ENCODE results near the gene ASAH2. TPM values are rescaled to one million over a fixed set of nuclear protein-coding genes. Genes with fewer than 3 reads are reported as not detected.
"Not testable (repeated sequence)": the region's sequence is repeated elsewhere in the genome, so short reads cannot be mapped to it uniquely, and the experiment has no call there.

Gene ASAH2
- total RNA-seq, 1 donor from 2014 or later = 0.46 TPM

DNA sequence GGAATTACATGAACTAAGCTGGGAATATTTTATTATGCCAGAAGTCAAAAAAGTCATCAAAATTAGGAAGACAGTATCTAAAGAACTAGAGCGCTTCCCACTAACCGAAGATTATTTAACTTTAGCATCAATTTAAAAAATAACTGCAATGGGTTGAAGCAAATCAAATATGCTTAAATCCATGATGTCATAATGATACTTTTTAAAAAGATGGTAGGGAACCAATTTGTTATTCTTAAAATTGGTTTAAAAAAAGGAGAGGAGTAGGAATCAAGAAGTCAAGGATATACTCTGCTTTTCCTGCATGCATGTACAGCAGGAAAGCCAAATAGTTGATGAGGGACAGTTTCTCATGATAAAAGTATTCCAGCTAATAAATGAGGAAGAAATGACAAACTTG is 3.2 kb upstream of the ASAH2 start:
- DNase-seq (ENCODE audit: low read depth, low spot score) = no peak

DNA sequence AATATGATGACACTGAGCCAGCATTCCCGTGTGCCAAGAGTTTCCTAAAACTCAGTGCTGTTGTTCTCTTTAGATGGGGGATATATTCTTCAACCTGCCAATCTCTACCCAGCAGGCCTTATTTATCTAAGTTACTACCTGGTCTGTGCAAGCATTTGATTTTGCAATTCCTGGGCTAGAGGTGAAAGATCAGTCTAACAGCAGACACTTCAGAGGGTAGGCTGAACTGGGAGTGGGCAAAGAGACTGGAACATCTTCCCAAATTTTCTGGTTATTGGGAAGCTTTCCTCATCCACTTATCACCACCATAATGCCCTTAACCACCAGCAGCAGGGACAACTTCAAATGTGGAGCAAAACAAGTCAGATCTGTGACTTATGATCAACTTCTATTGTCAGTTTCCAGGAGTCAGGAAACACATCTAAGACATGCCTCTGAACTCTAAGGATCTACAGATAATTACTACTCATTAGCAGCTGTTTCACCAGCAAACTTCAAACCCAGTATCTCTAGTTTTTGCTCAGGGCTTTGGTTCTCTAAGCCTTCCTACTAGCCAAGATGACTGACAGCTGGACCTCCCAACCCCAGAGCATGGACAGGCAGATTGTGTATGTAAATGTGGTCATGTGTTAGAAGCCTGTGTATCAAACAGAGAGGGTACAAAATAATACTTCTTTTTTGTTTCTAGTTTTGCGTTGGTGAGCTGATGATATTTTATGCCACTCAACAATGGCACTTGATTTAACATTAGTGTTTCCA is 1.0 kb downstream of the ASAH2 start:
- DNase-seq (ENCODE audit: low read depth, low spot score) = no peak

DNA sequence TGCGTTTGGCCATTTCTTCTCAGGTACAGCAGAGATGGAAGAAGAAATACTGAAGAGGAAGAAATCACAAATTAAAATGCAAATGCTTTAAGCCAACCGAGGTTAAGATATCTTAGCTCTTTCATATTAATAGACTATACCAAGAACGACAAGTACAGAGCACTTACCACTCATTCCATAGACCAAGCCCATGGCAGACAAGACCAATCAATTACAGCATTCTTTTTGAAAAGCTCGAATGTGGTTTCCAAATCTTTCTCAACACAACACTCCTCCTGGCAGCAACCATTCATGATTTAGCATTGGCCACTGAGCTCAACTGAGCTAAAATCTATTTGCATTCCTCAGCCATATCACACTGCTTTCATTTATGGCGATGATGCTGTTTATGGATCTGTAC is 2.7 kb downstream of the ASAH2 start:
- no peak for DNase-seq (ENCODE audit: low read depth, low spot score)

DNA sequence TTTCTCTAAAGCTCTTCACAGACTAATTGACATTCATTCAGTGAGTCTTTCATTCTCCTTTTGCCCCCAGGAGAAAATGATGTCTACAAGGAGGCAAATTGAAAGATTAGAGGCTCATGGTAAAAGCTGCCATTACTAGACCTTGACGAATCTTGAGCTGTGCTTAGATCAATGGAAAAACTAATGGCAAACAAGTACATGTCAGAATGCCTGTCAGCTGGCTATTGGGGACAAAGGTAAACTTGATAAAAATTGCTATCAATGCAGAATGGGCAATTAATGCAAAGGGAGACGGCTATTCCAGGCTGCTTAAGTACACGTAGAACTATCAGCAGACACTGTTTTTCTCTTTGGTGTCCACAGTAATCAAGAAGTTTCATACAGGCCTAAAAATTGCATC is 3.3 kb downstream of the ASAH2 start:
- no peak for DNase-seq (ENCODE audit: low read depth, low spot score)

DNA sequence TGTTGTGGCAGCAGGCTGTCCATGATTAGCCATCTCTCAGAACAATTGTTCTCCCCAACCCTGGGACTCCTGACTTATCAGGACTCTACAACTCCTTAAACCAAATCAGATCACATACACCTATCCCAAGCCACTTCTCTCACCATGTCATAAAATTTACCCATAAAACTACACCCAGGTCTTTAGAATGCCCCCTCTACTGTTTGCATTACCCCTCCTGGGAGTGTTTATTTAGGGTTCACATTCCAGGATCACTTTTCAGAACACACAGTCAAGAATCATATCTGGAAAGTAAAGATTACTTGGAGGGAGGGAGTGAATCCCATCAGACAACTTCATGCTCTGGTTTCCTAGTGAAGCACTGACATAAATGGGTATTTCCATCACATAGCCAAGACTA is 7.1 kb downstream of the ASAH2 start:
- no peak for DNase-seq (ENCODE audit: low read depth, low spot score)

DNA sequence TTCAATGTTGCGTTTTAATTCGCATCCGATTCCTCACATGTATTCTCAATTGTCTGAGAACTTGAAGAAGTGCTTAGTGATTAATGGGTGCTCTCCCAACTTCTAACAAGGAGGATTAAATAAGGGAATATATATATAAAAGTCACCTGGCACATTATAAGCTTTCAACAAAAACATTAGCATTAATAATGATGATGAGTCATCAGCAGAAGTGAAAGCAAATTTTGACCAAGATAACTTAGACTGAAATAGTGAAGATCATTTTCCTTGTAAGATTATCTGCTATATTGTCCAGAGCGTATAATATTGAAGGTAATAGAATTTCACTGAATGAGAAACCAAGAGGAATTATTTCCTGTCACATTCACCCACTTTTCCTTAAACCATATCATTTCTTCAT is 8.5 kb downstream of the ASAH2 start:
- DNase-seq (ENCODE audit: low read depth, low spot score) = no peak

DNA sequence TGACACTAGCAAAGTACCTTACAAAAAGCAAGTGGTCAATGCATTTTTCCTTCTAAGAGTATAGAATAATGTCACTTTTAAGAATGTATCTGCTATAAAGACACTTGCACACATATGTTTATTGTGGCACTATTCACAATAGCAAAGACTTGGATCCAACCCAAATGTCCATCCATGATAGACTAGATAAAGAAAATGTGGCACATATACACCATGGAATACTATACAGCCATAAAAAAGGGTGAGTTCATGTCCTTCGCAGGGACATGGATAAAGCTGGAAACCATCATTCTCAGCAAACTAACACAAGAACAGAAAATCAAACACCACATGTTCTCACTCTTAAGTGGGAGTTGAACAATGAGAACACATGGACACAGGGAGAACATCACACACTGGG is 9.8 kb downstream of the ASAH2 start:
- not testable (repeated sequence) for DNase-seq (ENCODE audit: low read depth, low spot score)

DNA sequence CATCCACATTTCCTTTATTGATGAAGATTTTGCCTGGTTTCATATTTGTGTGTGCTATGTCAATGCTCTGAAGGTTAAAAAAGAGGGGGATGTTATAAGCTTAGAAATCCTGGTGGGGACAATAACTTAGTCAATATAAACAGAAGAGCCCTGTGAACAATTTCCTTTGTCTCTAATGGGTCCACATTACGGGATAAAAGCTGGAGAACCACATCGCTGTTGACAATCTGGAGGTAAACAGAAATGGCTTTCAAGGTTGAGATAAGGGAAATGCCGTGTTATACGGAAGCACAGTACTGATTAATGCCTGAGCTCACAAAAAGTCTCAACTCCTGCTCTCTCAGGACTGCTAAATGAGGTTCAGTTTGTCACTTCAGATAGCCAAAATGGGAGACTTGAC is 16.8 kb downstream of the ASAH2 start:
- no peak for DNase-seq (ENCODE audit: low read depth, low spot score)

DNA sequence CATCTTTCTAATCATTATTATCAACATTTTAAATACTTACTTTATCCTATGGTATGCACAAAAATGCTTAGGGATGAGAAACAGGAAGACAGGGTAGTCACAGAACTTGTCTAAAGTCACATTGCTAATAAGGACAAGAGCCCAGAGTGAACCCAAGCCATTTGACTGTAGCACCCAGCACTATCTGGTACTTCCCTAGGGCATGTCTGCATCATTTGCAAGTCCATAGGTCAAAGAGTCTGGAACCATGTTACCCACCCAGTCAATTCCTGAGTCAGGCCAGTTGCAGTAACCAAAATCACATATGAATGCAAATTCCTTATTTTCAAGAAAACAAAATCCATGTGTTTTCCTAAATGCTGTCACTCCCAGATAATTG is 19.1 kb downstream of the ASAH2 start:
- DNase-seq (ENCODE audit: low read depth, low spot score) = no peak

DNA sequence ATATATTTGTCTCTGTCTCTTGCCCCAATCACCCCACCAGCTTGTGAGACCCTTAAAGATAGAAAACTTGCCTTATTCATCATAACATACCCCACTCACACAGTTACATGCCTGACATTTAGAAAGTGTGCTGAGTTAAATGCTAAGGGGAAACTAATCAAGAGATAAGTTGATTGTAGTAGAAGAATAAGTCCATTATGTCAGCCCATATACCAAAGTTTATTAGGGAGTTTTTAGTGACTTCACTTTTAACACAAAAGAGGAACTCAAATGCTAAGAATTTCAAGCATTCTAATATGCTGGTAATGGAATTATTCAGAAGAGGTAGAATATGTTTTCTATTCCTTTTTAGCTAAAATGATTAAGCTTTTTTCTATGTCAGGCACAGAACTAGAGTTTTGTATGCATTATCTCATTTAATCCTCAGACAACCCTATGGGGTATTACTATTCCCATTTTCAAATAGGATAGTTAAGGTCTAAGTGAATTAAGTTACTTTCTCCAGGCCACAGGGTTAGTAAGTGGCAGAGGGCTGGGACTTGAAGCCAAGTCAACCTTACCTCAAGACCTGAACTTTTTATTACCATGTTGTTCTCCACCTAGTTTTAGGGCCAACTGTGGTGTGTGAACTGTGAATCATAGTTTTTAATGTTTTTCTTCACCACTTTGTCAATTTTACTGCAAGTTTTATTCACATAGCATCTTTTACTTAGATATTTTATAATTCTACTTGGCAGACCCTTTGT is 19.6 kb downstream of the ASAH2 start:
- no peak for DNase-seq (ENCODE audit: low read depth, low spot score)

DNA sequence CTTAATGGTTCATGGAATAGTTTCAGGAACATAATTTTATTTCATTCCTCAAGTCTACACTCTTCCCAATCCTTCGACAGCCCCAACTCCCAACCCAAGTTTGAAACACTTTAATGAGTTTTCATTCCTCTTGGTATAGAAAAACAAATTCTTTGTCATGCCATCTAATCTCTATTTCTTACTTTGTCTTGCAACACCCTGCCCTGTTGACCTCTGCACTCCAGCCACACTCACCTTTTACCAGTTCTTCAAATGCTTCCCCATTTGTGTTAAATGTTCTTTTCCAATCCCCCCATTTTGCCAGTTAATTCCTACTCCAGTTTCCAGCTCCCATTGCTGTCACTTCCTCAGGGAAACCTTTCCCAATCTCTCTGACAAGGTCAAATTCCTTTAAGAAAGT is 21.9 kb downstream of the ASAH2 start:
- no peak for DNase-seq (ENCODE audit: low read depth, low spot score)

DNA sequence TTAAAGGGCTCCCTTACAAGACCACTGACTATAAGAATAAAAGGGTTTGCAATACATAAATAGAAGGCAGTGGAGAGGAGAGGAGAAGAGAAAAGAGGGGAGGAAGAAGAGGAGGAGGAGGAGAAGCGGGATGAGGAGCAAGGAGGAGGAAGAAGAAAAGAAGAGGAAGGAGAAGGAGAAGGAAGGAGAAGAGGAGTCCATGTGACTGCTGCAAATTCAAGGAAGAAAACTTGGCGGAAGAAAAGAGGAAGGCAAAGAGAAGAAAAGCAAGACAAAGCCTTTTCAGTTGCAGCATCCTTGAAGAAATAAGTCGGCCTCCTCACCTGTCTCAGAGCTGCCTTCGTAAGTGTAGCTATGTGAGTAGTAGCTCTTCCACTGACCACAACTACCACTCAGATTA is 22.6 kb downstream of the ASAH2 start:
- no peak for DNase-seq (ENCODE audit: low read depth, low spot score)

DNA sequence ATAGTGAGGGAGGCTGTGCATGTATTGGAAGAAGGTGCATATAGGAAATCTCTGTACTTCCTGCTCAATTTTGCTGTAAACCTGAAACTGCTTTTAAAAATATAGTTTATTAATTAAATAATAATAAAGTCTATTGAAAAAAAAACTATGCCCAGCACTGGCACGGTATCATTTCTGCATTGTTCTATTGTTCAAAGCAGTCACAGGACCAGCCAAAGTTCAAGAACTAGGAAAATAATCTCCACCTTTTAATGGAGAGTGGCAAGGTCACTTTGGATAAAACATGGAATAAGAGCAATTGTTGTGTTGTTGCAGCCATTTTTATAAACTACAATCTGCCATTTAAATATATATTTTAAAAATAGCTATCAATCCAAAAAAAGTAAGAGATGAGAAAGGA is 24.7 kb downstream of the ASAH2 start:
- no peak for DNase-seq (ENCODE audit: low read depth, low spot score)

DNA sequence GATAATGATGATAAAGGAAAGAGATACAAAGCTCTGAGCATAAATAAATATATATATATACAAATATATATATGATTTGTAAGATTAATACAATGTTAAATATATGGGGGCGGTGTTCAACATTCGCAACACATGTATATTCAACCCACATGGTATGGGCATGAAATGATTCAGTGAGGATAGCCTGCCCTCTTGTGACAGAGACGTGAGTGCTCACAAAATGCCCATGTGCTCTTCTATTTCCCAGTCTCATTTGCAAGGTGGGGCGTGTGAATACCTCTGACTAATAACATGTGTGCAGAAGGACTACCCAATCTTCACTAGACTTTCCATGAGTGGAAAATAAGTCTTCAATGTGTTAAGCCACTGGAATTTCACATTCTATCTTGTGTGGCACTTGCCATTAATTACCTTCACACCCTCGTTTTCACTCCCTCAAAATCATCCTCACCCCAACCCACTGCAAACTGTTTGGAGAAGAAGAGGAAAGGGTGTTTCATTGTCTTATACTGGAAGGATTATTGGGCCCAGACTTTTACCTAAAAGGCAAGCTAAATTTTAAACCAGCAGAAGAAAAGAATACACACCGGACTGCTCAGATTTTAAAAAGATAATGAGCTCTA is 26.9 kb downstream of the ASAH2 start:
- DNase-seq (ENCODE audit: low read depth, low spot score) = peak; percentile 19

DNA sequence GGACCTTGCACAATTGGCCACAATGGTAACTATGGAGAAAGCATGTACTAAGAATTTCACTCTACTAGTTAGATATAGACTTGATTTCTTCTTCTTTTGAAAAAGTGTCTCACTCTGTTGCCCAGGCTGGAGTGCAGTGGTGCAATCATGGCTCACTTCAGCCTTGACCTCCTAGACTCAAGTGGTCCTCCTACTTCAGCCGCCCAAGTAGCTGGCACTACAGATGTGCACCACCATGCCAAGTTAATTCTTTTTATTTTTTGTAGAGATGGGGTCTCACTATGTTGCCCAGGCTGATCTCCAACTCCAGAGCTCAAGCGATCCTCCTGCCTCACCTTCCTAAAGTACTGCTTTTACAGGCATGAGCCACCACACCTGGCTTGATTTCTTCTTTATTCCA is 29.1 kb downstream of the ASAH2 start:
- DNase-seq (ENCODE audit: low read depth, low spot score) = no peak

DNA sequence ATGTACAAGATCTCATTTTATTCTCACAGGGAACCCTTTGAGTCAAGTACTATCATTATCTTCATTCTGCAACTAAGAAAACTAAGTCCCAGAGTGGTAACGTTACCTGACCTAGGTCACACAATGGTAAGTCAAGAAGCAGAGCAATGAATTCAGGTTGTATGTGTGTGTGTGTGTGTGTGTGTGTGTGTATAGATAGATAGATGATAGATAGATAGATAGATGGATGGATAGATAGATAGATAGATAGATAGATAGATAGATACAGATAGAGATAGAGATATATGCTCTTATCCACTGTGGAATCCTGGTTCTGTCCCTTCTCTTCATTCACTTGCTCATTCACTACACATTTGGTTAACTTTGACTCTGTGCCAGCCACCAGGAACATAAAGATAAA is 29.8 kb downstream of the ASAH2 start:
- DNase-seq (ENCODE audit: low read depth, low spot score) = no peak

DNA sequence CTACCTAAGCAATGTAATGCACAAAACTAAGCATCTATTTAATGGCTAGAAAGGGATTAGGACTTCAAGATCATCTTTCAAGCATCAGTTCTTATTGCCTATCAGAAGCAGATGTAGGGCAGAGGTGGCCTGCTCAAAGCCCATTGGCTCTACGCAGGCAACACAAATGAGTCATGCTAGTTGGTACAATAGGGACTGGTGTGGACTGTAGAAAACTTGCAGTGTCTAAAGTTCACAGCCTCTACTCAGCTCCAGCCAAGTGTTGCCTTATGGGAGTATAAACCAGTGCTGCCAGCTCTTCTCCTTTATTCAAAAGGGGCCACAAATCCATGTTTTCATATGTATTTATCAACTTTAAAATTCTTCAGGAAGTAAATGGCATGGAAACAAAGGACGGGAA is 31.7 kb downstream of the ASAH2 start:
- DNase-seq (ENCODE audit: low read depth, low spot score) = no peak

DNA sequence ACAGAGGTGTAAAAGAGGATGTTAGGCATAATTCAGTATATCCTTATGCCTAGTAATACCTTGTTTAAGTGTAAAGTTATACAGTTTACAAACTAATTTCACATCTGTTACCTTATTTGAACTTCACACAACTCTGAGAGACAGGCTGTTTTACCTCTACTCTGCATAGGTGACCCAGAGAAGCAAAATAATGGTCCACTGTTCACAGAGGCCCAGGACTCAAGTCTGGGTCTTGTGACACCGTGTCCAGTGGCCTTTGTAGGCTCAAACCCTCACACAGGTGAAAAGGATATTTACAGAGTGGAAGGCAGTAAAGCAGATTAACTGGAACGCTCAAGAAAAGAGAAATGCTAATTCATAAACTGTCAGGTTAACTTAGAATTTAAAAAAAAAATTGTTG is 32.1 kb downstream of the ASAH2 start:
- no peak for DNase-seq (ENCODE audit: low read depth, low spot score)

DNA sequence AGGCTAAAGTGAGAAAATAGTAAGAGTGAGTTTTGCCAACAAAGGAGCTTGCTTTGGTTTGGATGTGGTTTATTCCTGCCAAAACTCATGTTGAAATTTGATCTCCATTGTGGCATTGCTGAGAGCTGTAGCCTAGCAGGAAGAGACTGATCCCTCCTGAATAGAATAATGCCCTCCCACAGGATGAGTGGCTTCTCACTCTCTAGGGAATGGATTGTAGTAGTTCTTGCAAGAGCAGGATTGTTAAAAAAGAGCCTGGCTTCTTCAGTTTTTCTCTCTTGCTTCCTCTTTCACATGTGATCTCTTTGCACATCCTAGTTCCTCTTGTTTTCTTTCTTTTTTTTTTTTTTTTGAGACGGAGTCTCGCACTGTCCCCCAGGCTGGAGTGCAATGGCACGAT is 34.4 kb downstream of the ASAH2 start:
- DNase-seq (ENCODE audit: low read depth, low spot score) = no peak

DNA sequence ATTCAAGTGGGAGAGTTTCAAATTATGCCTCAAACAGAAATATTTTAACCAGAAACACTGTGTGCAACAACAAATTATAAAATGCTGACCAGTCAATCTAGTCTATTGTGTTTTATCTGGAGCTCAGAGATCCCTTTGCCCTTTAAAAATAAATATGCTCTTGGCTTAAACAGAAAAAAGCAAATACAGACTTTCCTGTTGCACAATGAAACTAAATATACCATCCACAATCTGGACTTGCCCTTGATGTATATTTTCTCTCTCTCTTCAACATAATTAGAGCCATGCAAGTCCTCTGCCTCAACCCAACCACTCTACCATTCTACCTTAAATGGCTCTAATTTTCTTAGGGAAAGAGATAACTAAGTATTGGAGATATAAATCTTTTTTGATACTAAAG is 34.9 kb downstream of the ASAH2 start:
- no peak for DNase-seq (ENCODE audit: low read depth, low spot score)

DNA sequence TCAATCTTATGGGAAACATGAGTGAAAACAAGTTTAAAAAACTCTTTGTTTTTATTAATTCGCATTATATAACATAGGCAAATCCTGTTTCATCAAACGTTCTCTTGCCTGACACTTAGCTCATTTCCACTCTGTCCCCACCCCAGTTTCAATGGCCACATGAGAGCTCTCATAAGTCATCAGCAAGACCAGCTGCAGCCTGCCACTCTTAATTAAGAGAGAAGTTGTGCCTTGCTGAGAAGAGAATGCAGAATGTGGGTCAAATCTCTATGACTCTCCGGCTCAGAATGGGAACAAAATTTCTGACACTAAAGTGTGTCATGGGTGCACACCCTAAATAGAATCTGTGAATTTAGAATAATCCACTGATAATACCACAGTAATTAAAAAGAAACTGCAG is 39.6 kb downstream of the ASAH2 start:
- no peak for DNase-seq (ENCODE audit: low read depth, low spot score)

DNA sequence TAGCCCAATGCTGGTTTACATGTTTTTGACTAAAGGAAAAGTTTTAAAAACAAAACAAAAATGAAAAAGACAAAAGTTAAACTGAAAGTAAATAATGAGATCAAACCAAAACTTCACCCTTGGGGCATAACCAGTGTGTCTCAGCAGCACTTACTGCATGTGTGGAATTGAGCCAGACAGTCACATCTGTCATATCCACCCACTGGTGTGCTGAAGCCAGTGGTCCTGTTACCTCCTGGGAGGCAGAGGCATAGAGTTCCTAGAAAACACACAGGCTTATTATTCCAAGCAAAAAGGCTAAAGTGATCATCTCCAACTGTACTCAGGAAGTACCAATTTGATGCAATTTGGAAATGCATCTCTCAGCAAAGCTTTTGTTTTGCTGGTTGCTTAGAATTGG is 40.4 kb downstream of the ASAH2 start:
- no peak for DNase-seq (ENCODE audit: low read depth, low spot score)

All from pulmonary artery endothelial cell (primary cell).